Islet precursor cell (in vitro differentiated cells): ENCODE measurements around the gene STUM.
"Not testable (repeated sequence)": the region's sequence is repeated elsewhere in the genome, so short reads cannot be mapped to it uniquely, and the experiment has no call there.

Experiments used
- DNase-seq: peaks from one replicate; pipeline ENCODE4 v3.0.0-alpha.2; 2018

Gene STUM, protein sequence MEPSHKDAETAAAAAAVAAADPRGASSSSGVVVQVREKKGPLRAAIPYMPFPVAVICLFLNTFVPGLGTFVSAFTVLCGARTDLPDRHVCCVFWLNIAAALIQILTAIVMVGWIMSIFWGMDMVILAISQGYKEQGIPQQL

DNA sequence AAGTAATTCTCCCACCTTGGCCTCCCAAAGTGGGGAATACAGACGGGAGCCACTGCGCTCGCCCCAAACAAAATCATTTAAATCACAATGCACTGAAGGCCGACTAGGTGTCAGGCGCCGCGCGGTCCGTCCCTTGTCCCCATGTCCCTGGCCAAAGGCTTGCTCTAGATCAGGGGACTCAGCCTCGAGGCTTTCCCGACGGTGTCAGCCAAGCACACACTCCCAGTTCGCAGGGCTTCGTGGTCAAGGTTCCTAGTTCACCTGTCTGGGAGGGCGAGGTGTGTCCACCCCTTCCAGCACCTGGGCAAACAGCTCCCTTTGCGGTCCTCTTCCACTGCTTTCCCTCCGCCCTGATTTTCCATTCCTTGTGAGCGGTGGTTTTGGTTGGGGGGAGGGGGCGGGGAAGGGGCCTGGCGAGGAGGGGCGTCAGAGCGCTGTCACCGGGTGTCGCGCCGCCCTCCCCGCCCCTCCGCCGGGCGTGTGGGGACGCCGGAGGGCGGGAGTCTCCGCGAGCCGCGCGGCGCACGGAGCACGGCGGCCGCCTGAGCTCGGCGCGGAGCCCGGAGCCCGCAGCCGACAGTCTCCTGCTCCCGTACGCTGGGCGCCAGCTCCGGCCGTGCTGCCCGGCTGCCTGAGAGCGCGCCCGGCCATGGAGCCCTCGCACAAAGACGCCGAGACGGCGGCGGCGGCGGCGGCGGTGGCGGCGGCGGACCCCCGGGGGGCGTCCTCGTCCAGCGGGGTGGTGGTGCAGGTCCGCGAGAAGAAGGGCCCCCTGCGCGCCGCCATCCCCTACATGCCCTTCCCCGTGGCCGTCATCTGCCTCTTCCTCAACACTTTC lies at the start of gene STUM:
STUM (plus strand) TSS at position 509 of the 838 bp plus-strand sequence; CDS start at position 650, 141 bp downstream.
- peak; percentile 72 for DNase-seq

GRCh38 chr1:226499699-226500098 lies 48.9 kb upstream of the STUM start:
- DNase-seq, result not testable (repeated sequence)

DNA sequence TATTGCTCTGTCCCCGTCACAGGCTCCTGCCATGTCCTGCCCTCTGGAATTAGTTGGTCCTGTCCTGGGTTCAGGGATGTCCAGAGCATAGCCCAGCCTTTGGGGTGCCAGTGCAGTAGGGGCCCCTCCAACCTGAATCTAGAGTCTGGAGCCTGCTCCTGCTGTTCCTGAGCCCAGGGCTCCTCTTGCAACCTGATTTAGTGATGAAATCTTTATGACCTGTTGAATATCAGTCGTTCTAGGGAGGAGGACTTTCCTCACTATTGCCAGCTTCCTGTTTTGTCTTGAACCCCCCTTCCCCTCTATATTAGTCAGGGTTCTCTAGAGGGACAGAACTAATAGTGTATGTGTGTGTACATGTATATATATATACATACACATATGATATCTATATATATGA lies 42.5 kb upstream of the STUM start:
- DNase-seq, result peak; percentile 26

GRCh38 chr1:226506921-226507320 lies 41.6 kb upstream of the STUM start:
- DNase-seq, result peak; percentile 10

- peak; percentile 41 for DNase-seq
Observed at GRCh38 chr1:226510453-226510852, 38.1 kb upstream of the STUM start.

DNA sequence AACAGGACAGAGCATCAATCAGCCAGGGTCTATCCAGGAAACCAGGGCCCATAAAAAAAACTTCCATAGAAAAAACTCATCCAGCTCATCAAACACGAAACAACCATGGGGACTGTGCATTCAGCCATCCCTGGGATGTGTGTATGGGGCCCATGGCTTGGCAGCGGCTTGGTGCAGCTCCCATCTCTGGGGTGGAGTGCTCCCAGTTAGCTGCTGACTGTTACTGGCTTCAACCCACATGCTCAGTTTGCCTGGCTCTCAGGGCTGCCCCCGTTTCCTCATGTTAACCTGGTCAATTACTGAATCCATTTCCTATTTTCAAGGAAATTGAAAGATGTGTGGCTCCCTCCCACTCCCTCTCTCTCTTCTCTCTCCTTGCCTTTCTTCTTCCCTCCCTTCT lies 37.3 kb upstream of the STUM start:
- peak; percentile 20 for DNase-seq

GRCh38 chr1:226512076-226512728 lies 36.4 kb upstream of the STUM start:
- DNase-seq, result peak; percentile 73

GRCh38 chr1:226518375-226518774 lies 30.2 kb upstream of the STUM start:
- DNase-seq, result peak; percentile 12

- peak; percentile 22 for DNase-seq
Observed at GRCh38 chr1:226519135-226519534, 29.4 kb upstream of the STUM start.

- DNase-seq, result peak; percentile 59
Observed at GRCh38 chr1:226519716-226520598, 28.6 kb upstream of the STUM start.

GRCh38 chr1:226520640-226521355 lies 27.8 kb upstream of the STUM start:
- peak; percentile 29 for DNase-seq

GRCh38 chr1:226523646-226524406 lies 24.7 kb upstream of the STUM start:
- peak; percentile 37 for DNase-seq

- DNase-seq, result no peak
Observed at GRCh38 chr1:226524547-226524946, 24.0 kb upstream of the STUM start.

DNA sequence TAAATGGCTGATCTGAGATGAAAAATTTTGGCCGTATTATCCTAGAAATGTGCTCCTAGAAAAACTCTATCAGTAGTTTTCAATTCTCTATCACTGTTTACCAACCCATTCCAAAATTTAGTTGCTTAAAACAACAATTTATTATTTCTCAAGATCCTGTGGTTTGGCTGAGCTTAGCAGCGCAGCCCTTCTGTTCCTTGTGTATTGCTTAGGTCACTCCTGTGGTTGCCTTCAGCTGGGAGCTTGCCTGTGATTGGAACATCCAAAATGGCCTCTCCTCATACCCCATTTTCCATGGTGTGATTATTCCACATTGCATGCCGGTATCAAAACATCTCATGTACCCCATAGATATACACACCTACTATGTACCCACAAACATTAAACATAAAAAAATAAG lies 22.8 kb upstream of the STUM start:
- no peak for DNase-seq

DNA sequence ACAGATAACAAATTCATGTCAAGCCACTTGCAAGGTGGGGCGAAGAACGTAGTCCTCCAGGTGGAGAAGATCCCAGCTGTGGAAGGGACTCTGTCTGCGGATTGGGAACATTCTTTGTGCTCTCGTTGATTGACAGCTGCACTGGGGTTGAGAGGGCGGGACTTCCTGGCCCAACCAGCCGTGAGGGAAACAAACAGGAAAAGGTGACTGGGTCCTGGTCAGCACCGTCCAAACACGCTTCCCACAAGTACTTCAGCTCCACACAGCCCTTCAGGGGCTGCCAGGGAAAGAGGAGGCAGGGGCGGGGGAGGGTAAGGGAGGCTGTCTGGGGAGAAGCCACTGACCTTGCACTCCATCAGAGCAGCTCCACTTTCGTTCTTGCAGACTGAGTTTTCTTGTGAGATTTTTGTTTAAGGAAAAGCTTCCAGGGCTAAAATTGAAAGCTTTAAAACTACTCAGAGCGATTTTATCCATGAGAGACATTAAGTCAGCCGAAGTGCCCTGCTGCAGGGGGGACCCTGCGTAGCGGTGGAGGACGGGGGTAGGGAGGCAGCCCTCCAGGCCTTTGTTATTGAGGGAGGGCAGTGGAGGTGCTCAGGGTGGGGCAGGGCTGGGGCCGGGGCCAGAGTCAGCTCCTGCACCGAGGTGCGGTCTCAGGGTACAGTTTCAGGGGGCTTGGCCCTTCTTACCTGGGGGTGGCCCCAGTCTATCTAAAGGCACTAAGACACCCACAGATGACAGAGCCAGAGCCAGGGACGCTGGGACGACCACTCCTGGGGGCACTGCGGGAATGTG lies 21.6 kb upstream of the STUM start:
- peak; percentile 72 for DNase-seq

- no peak for DNase-seq
Observed at GRCh38 chr1:226529891-226530290, 18.7 kb upstream of the STUM start.

- DNase-seq, result no peak
Observed at GRCh38 chr1:226530591-226530990, 18.0 kb upstream of the STUM start.

DNA sequence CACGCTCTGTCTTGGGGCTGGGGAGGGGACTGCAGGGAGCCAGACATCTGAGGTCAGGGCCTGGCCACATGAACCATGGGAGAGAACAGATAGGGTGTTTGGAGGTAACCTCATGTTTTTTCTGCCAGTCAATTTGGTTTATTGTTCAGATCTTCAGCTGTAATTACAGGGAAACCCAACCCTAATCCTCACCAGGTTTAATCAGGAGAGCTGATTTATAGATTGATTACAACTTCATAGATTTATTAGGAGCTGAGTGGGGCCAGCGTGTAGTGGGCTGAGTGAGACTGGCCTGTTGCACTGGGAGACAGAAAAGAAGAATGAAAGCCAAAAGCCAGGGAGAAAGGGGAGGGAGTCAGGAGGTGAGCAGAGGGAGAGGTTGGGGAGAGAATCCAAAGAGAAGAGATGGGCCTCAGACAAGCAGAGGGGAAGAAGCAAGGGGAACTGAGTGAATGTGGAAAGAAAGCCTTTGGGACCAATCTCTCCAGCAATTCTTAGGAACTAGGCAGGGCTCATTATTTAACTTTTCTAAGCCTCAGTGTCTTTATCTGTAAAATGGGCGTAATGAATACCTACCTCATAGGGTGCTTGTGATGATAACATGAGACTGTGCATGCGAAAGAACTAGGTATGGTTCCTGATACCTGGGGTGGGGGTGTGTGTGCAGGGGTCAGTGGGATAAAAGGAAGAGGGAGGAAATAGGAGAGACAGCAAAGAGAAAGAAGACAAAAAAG lies 17.0 kb upstream of the STUM start:
- no peak for DNase-seq

GRCh38 chr1:226532553-226532952 lies 16.0 kb upstream of the STUM start:
- peak; percentile 91 for DNase-seq

GRCh38 chr1:226533220-226533619 lies 15.3 kb upstream of the STUM start:
- no peak for DNase-seq
